Measurements from ENCODE around the gene PPM1M.
"Not testable (repeated sequence)": the region's sequence is repeated elsewhere in the genome, so short reads cannot be mapped to it uniquely, and the experiment has no call there.

The PPM1M gene

DNA sequence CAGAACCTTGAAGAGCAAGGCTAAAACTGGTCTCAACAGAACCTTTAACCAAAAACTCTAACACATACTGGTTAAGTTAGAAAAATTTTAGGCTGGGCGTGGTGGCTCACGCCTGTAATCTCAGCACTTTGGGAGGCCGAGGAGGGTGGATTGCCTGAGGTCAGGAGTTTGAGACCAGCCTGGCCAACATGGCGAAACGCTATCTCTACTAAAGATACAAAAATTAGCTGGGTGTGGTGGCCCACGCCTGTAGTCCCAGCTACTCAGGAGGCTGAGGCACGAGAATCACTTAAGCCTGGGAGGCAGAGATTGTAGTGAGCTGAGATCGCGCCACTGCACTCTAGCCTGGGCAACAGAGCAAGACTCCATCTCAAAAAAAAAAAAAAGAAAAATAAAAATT lies 26.6 kb downstream of the PPM1M start:
- DNase-seq (ENCODE audit: extremely low read depth in 1 of 2, low read depth in 1 of 2): not testable (repeated sequence)

DNA sequence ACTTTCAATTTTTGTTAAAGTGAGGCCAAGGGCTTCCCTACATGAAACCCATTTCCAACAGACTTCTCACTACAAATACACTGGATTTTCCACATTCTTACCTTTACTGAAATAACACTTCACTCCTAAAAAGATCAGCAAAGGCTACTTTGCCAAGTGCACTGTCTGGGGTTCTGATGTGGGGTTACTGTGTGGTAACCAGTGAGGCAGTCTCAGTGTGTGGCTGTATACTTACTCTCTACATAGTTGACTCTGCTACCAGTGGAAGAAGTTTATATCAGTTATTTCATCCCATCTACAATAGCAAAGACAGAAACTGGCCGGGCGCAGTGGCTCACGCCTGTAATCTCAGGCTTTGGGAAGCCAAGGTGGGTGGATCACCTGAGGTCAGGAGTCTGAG lies 27.3 kb downstream of the PPM1M start:
- DNase-seq (ENCODE audit: extremely low read depth in 1 of 2, low read depth in 1 of 2): no peak

DNA sequence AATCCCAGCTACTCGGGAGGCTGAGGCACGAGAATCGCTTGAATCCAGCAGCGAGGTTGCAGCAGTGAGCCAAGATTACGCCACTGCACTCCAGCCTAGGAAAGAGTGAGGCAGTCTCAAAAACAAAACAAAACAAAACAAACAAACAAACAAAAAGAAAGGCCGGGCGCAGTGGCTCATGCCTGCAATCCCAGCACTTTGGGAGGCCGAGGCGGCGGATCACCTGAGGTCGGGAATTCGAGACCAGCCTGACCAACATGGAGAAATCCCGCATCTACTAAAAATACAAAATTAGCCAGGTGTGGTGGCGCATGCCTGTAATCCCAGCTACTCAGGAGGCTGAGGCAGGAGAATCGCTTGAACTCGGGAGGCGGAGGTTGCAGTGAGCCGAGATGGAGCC lies 29.2 kb downstream of the PPM1M start:
- DNase-seq (ENCODE audit: extremely low read depth in 1 of 2, low read depth in 1 of 2): not testable (repeated sequence)

DNA sequence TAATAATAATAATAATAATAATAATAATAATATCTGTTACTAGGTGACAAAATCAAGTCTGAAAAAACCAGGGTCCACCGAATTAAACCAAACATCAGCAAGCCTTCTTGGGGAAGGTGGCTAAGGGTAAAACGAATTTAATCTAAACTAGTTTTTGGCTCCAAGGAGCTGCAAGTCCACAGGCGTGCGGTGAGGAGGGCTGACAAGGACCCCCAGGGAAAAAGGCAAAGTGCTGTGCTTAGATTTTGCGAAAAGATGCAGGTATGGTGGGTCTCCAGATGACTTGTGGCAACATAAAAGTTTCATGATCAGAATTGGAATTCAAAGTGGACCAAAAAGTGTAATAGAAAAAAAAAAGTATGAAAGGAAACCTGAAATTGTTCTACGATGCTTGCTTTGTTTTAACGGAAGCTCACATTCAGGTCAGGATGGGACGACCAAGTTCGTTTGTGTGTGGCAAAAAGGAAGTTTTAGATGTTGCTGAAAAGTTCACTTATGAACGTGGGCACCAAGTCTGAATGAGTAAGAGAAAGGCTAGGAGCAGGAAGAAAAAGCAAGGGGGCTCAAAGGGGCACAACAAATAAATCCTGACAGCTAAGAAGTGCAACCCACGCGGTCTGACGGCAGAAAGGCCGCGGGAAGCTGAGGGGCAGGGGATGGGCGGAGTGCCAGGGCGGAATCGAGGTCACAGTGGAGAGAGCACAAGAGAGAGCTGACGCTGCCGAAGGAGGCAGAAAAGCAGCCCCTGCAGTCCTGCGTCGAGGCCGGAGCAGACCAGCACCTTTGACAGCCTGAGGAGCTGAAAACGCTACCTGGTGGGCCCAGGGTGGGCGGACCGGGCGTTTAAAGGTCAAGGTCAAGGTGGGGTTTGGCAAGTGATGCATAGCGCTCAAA lies 31.8 kb downstream of the PPM1M start:
- DNase-seq (ENCODE audit: extremely low read depth in 1 of 2, low read depth in 1 of 2): peak; percentile 54 to 57

DNA sequence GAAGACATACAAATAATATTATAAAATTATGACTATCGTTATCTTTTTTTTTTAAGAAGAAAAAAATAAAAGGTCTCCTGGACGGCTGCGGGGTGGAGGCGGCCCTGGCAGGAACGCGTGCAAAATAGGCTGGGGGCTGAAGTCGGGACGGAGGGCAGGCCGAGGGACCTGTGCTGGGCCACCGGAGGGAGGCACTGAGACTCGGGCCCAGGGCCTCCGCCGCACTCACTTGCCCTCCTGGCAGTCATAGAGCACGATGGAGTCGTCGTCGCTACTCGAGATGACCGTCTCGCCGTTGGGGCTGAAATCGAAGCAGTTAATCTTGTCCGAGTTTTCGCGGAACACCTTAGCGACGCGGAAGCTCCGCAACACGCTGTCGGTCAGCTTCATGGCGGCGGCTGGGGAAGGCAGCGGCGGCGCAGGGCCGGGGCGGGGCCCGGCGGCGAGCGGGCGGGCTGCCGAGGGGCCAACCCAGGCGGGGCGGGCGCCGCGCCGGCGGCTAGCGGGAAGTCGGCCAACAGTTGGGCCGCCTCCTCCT lies 32.5 kb downstream of the PPM1M start:
- peak in 1 of 2 donors; percentile 49 for DNase-seq (ENCODE audit: extremely low read depth in 1 of 2, low read depth in 1 of 2)

DNA sequence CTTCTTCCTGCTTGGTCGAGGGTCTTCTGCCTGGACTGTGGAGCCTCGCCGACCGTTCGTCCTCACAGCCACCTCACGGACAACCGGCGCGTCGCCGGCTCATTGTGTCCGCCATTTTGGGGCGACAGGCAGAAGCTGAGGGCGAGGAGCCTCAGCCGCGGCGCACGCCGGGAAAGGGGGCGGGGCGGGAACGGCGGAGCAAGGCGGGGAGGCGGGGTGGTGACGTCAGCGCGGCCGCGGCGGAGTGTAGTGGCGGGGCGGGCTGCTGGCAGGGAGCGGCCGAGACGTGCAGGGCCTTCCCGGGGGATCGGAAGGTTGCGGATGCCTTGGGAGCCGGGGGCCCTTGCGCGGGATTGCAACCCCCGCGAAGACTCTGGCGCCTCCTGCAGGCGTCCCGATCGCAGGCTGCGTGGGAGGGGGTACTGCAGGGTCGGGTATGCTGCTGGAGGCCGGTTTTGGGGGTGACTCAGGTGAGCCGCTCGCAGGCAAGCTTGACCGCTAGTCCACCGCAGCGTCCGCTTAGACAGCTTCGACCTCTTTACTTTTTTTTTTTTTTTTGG lies 33.0 kb downstream of the PPM1M start, which contains the start of gene WDR82:
WDR82 (minus strand) TSS at position 140 of the 560 bp plus-strand sequence. CDS start 288 bp downstream, outside the sequence.
- DNase-seq (ENCODE audit: extremely low read depth in 1 of 2, low read depth in 1 of 2): peak; percentile 94 to 100

DNA sequence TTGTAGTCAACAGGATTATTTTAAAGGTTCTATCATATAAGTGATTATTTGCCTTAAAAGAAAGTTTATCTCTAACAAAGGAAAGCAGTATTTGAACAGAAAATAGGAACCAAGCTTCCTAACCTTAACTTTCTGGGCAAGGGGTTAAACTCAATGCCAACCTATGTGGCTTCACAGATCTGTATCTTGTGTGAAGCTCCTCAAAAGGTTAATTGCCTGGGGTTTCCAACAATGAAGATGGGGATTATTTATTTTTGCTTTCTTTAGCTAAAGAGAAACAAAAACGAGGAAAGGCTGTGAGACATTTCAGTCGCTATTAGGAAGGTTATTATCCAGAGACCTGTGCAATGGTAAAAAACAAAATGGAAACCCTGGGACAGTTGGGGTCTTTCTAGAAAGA lies 34.0 kb downstream of the PPM1M start:
- no peak for DNase-seq (ENCODE audit: extremely low read depth in 1 of 2, low read depth in 1 of 2)

DNA sequence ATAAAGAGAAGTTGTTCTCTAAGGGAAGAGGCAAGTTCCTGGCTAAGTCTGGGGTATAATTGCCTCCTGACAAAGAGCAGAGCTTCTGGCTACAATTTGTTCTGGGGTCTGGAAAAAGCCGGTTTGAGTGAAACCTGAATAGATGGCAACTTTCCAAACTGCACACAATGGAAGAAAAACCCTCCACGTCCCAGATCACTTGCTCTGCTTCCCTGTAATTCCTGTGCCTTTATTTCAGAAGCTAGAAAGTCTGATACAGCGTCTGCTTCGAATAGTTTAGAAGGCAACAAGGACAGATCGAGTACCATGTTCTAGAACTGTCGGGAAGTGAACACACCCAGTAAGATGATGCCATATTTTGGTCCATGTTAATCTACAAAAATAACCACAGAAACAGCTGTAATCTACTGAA lies 34.5 kb downstream of the PPM1M start:
- DNase-seq (ENCODE audit: extremely low read depth in 1 of 2, low read depth in 1 of 2): no peak

DNA sequence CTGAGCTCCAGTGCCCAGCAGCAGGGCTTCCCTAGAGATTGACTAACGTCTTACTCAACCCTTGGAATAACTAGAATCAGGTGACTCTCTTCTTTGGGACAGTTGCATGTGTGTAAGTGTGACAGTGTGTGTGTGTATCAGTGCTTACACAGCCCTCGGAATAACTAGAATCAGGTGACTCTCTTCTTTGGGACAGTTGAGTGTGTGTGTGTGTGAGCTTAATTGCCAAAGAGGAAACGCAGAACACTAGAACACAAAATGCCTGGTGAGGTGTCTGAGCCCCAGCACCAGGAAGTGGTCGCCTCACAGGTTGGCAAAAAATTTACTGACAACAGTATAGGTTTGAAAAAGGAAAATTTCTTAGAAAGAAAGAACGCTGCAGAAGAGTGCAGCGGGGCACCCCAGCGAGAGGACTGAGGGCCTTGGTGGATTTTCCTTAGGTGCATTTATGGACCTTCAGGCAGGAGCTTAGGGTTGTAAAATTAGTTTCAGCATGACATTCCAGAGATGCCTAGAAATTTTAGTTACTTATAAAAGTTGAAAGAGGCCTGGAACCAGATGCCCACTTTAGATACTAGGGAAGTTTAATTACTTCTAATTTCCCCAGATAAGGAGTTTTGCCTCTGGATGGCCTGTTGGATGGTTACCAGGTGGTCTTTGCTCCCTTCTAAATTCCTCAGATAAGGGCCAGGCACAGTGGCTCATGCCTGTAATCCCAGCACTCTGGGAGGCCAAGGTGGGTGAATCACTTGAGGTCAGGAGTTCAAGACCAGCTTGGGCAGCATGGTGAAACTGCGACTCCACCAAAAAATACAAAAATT lies 36.6 kb downstream of the PPM1M start:
- no peak for DNase-seq (ENCODE audit: extremely low read depth in 1 of 2, low read depth in 1 of 2)

DNA sequence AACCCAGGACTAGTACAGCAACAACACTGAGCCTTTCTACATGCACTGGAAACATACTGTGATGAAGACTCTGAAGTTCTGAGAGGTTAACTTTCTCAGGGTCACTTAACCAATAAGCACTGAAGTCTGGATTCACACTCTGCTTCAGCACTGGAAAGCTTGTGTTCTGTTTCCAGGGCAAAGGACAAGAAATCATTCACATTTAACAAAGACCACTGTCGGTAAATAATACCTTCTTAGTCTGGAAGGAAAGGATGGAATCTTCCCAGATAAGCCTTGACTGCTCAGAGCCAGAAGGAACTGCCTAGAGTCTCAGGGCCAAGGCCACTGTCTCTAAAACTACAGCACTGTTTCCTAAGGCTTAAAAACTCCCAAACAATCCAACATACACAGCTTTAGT lies 37.7 kb downstream of the PPM1M start:
- DNase-seq (ENCODE audit: extremely low read depth in 1 of 2, low read depth in 1 of 2): no peak

DNA sequence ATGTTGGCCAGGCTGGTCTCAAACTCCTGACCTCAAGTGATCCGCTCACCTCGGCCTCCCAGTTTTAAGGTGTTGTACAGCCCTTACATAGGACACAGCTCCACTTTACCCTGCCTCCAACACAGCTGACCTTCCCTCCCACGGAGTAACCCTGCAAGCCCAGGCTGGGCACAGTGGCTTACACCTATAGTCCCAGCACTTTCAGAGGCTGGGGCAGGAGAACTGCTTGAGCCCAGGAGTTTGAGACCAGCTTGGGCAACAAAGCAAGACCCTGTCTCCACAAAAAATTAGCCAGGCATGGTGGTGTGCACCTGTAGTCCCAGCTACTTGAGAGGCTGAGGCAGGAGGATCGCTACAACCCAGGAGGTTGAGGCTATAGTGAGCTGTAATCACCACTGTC lies 38.5 kb downstream of the PPM1M start:
- DNase-seq (ENCODE audit: extremely low read depth in 1 of 2, low read depth in 1 of 2): not testable (repeated sequence)

DNA sequence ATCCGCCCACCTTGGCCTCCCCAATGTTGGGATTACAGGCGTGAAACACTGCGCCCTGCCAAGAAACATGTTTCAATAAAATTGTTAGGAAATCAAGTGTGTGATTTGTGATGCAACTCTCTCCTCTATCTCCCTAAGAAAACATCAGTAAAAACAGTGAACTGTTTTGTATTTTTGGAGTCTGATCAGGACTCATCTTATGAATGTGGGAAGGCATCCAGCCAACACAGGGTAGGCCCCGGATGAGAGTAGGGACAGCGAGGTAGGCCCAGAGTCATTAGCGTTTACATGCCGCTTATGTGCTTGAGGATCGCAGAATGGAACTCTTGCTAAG lies 41.2 kb downstream of the PPM1M start:
- DNase-seq (ENCODE audit: extremely low read depth in 1 of 2, low read depth in 1 of 2): no peak

DNA sequence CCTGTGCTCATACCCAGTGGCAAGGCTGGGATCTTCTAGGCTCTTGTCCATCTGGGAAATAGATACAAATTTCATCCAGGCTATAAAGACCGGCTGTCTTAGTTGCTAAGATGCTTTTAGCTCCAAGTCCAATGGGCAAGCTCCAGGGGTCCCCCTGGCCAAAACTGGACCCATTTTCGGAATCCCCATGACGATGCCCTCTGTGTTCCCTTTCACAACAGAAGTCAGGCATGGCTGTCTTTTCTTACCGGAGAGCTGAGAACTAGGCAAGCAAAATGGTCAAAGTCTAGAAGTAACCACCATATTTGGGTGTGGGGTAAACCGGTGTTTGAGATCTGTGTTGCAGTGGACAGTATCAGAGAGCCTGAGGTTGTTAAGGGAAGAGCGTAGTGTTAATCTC lies 43.1 kb downstream of the PPM1M start:
- no peak for DNase-seq (ENCODE audit: extremely low read depth in 1 of 2, low read depth in 1 of 2)

DNA sequence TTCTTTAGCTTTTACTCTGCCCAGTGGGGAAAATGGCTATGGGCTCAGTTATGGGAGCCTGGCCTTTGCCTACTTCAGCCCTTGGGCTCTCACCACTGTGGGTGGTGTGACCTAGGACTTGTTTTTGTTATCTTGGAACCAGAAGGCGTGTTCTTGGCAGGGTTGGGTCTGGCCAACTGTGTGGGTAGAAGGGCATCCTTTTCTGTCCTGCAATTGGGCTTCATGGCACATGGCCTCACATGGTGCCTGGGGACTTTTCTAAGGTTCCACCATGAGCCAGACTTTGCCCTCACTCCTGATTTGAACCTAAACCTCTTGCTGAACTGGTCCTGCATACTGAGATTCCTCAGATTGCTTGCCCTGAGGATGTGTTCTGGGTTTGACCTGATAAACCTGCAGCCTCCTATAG lies 43.8 kb downstream of the PPM1M start:
- DNase-seq (ENCODE audit: extremely low read depth in 1 of 2, low read depth in 1 of 2): no peak

DNA sequence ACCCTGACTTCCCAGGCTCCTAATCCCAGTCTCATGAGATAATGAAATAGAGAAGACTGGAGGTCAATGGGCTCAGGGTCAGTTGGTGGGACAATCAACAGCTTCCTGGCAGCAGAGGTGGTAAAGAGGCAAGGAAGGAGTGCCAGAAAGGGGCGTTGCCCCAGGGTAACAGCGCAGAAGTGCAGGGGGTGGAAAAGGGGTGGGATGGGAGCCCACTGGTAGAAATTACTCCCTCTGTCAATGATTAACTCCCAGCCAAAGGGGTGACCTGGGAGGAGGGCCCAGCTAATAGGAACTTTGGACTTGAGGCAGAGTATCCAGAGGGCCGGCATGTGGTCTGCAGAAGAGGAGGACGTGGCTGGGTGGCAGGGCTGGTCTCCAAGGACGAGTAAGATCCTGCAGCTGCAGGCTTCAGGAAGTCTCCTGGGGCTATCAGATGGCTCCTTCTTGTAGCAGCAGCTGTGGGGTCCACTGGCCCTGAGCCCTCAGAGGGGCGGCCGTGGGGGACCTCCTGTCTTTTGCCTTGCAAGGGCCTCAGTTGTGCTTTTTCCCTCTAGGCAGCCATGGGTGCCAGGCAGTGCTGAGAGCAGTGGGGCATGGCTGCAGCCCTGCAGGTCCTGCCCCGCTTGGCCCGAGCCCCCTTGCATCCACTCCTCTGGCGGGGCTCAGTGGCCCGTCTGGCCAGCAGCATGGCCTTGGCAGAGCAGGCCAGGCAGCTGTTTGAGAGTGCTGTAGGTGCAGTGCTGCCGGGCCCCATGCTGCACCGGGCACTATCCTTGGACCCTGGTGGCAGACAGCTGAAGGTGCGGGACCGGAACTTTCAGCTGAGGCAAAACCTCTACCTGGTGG lies 44.4 kb downstream of the PPM1M start:
- DNase-seq (ENCODE audit: extremely low read depth in 1 of 2, low read depth in 1 of 2): no peak

DNA sequence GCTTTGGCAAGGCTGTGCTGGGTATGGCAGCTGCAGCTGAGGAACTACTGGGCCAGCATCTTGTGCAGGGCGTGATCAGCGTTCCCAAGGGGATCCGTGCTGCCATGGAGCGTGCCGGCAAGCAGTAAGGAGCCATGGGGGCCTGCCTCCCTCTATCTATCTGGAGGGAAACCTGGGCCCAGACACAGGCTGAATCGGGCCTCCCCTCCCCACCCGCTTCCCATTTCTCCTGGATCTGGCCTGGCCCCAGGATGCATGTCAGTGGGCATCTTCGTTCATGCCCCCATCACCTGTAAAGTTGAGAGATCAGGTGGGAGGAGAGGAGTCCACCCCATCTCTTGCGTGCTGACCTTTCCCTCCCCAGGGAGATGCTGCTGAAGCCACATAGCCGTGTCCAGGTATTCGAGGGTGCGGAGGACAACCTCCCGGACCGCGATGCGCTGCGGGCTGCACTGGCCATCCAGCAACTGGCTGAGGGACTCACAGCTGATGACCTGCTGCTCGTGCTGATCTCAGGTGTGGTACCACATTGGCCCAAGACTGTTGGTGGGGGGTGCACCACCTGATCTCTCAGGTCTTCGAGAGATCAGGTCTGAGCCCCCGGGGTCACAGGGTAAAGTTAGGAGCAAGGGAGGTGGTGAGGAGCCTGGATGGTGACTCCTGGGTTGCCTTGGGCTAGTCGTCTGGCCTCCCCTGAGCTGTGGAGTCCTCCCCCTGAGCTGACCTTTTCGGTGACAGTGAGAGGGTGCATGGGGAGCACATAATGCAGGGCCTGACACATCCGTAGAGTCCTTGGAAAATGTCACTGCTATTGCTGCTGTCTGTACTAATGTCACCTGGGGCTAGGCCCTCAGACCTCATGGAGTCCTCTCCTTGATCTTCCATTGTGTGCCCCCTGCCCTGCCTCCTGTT lies 45.3 kb downstream of the PPM1M start:
- DNase-seq (ENCODE audit: extremely low read depth in 1 of 2, low read depth in 1 of 2): no peak

DNA sequence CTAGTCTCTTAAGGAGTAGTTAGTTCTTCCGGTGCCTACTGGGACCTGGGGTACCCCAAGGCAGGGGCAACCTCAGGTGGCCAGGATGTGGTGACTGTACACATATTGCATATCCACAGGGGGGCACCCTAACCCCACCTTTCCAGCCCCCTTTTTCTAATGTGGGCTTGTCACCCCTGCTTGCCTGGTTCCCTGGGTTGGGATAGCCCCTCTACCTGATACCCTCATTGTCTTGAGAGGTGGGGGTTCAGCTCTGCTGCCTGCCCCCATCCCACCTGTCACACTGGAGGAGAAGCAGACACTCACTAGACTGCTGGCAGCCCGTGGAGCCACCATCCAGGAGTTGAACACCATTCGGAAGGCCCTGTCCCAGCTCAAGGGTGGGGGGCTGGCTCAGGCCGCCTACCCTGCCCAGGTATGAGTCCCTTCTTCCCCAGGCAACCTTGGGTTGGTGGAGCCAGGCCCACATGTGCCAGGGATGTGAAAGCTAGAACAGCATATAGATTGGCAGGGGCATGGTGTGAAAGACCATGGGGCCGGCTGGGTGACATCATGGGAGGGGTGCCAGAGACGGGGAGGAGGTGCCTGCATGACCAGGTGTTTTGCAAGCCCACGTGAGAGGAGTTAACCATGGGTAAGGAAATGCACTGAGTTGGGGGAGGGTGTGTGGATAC lies 46.1 kb downstream of the PPM1M start:
- DNase-seq (ENCODE audit: extremely low read depth in 1 of 2, low read depth in 1 of 2): no peak

DNA sequence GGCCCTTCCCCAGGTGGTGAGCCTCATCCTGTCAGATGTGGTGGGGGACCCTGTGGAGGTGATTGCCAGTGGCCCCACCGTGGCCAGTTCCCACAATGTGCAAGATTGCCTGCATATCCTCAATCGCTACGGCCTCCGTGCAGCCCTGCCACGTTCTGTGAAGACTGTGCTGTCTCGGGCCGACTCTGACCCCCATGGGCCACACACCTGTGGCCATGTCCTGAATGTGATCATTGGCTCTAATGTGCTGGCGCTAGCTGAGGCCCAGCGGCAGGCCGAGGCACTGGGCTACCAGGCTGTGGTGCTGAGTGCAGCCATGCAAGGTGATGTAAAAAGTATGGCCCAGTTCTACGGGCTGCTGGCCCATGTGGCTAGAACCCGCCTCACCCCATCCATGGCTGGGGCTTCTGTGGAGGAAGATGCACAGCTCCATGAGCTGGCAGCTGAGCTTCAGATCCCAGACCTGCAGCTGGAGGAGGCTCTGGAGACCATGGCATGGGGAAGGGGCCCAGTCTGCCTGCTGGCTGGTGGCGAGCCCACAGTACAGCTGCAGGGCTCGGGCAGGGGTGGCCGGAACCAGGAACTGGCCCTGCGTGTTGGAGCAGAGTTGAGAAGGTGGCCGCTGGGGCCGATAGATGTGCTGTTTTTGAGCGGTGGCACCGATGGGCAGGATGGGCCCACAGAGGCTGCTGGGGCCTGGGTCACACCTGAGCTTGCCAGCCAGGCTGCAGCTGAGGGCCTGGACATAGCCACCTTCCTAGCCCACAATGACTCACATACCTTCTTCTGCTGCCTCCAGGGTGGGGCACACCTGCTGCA lies 46.9 kb downstream of the PPM1M start:
- no peak for DNase-seq (ENCODE audit: extremely low read depth in 1 of 2, low read depth in 1 of 2)

Measured in activated CD8-positive, alpha-beta memory T cell treated with anti-CD3 and anti-CD28 coated beads for 1 hour (primary cell).